HCT116 (cell line): ENCODE data around the gene ZNF341. TPM values are rescaled to one million over a fixed set of nuclear protein-coding genes. Genes with fewer than 3 reads are reported as not detected.
A peak's percentile ranks its signal among the peaks of the same experiment; 100 is the strongest.

Experiments
- ATAC-seq: fragments of 200-7000 bp; cut with Tn5 transposase; 2 replicates; pipeline ENCODE4 v1.9.1; 2020; ENCODE audit warnings: mild to moderate bottlenecking, moderate library complexity
- BruUV-seq: library from RNA; stranded (reverse); fragments of 400-500 nt; replicated peaks from 2 replicates; lab custom pipeline; 2021; lab: Mats Ljungman, UMichigan
- CTCF ChIA-PET: fragments of 300-600 bp; sonication (Branson Sonifier 250); formaldehyde crosslinking; loops from one replicate; lab custom pipeline; 2021; ENCODE audit warnings: antibody characterized with exemption; lab: Charles Lee
- POLR2A ChIA-PET: fragments of 300-600, 350-600 bp; sonication (Branson Sonifier 250); formaldehyde crosslinking; loops from one replicate; lab custom pipeline; 2021; ENCODE audit warnings: antibody characterized with exemption; lab: Charles Lee
- RAD21 ChIA-PET, 2 experiments: fragments of 300-600 bp; sonication (Branson Sonifier 250); formaldehyde crosslinking; loops; one replicate each; lab custom pipeline; 2023; ENCODE audit warnings: low total read pairs in 2 of 2; ENCODE audit not compliant: uncharacterized antibody in 2 of 2, unreplicated experiment in 2 of 2, low non-redundant PET in 1 of 2; lab: Charles Lee
- DNase-seq: peaks from one replicate; pipeline ENCODE4 v3.0.0-alpha.2; 2010; ENCODE audit warnings: low read depth, low spot score
- H2AFZ ChIP-seq: fragments of 200-600 bp; shearing (Covaris generic), sonication (generic); 2 replicates; pipeline ENCODE4 v1.6.1; 2017; ENCODE audit warnings: low read depth, mixed run types, mixed read lengths, antibody characterized with exemption, low read length; ENCODE audit not compliant: poor library complexity, severe bottlenecking
- H3K27ac ChIP-seq: 2 replicates; pipeline ENCODE4 v1.5.1; 2012; ENCODE audit warnings: low read depth, low read length
- H3K27me3 ChIP-seq: fragments of 200-600 bp; sonication (generic); 2 replicates; pipeline ENCODE4 v1.6.1; 2016; ENCODE audit warnings: mixed run types, low read length, mixed read lengths; ENCODE audit not compliant: insufficient read depth
- H3K36me3 ChIP-seq, 2 experiments: fragments of 200-500 bp in 1 of 2; fragments of 200-600 bp in 1 of 2; sonication (Bioruptor generic) in 1 of 2; sonication (generic) in 1 of 2; 2 replicates each; pipeline versions ENCODE4 v1.5.1 to v1.6.1; 2014 to 2016; ENCODE audit warnings: low read length in 2 of 2, inconsistent platforms in 1 of 2, mixed read lengths in 1 of 2, mixed run types in 1 of 2; ENCODE audit not compliant: insufficient read depth in 2 of 2, control insufficient read depth in 1 of 2
- H3K4me1 ChIP-seq, 2 experiments: fragments of 200-600 bp in 1 of 2; sonication (generic) in 1 of 2; 2 replicates each; pipeline versions ENCODE4 v1.5.1 to v1.6.1; 2012 to 2017; ENCODE audit warnings: low read length in 2 of 2, inconsistent platforms in 1 of 2, mild to moderate bottlenecking in 1 of 2, mixed read lengths in 1 of 2, mixed run types in 1 of 2, moderate library complexity in 1 of 2; ENCODE audit not compliant: insufficient read depth in 2 of 2, control insufficient read depth in 1 of 2
- H3K4me2 ChIP-seq: fragments of 200-600 bp; sonication (generic); 2 replicates; pipeline ENCODE4 v1.6.1; 2017; ENCODE audit warnings: mixed run types, low read length, mixed read lengths
- H3K4me3 ChIP-seq, 2 experiments: fragments of 200-600 bp in 1 of 2; sonication (generic) in 1 of 2; replicated peaks in 1 of 2; 2 replicates each; pipeline ENCODE4 v1.5.1; 2011 to 2016; ENCODE audit warnings: low read length in 2 of 2, control low read depth in 1 of 2, low read depth in 1 of 2, mild to moderate bottlenecking in 1 of 2, mixed read lengths in 1 of 2, mixed run types in 1 of 2
- H3K79me2 ChIP-seq: fragments of 200-600 bp; sonication (generic); 2 replicates; pipeline ENCODE4 v1.6.1; 2017; ENCODE audit warnings: mild to moderate bottlenecking, mixed run types, low read length, moderate library complexity, mixed read lengths; ENCODE audit not compliant: insufficient read depth
- H3K9ac ChIP-seq: fragments of 200-600 bp; sonication (generic); 2 replicates; pipeline ENCODE4 v1.6.1; 2016; ENCODE audit warnings: low read length, mixed read lengths
- H3K9me2 ChIP-seq: fragments of 200-600 bp; sonication (generic), shearing (Covaris generic); 2 replicates; pipeline ENCODE4 v1.6.1; 2017; ENCODE audit warnings: mixed run types, mild to moderate bottlenecking, moderate library complexity; ENCODE audit not compliant: insufficient read depth
- H3K9me3 ChIP-seq, 2 experiments: fragments of 200-500 bp in 1 of 2; fragments of 200-600 bp in 1 of 2; sonication (Bioruptor generic) in 1 of 2; sonication (generic) in 1 of 2; 2 replicates each; pipeline ENCODE4 v1.6.1; 2014 to 2017; ENCODE audit warnings: low read length in 2 of 2, mixed read lengths in 2 of 2, inconsistent platforms in 1 of 2, low read depth in 1 of 2, mild to moderate bottlenecking in 1 of 2, mixed run types in 1 of 2, moderate library complexity in 1 of 2; ENCODE audit not compliant: control insufficient read depth in 1 of 2, insufficient read depth in 1 of 2
- H4K20me1 ChIP-seq: fragments of 200-600 bp; sonication (generic), shearing (Covaris generic); 2 replicates; pipeline ENCODE4 v1.6.1; 2017; ENCODE audit warnings: mixed run types, mild to moderate bottlenecking, moderate library complexity; ENCODE audit not compliant: insufficient read depth
- CEBPB ChIP-seq: IDR thresholded peaks from 2 replicates; pipeline ENCODE4 v1.6.1; 2012; ENCODE audit warnings: low read depth
- CTCF ChIP-seq, 3 experiments: fragments of 200-600 bp in 1 of 3; sonication (generic) in 1 of 3; IDR thresholded peaks in 2 of 3; conservative IDR thresholded peaks in 1 of 3; 2 replicates each; pipeline ENCODE4 v1.5.1; 2012 to 2017; ENCODE audit warnings: low read depth in 2 of 3, low read length in 2 of 3, antibody characterized with exemption in 1 of 3, borderline replicate concordance in 1 of 3, control low read depth in 1 of 3, mild to moderate bottlenecking in 1 of 3, mixed read lengths in 1 of 3, mixed run types in 1 of 3, moderate library complexity in 1 of 3; ENCODE audit not compliant: insufficient read depth in 1 of 3
- EGR1 ChIP-seq: IDR thresholded peaks from 2 replicates; pipeline ENCODE4 v1.6.1; 2012; ENCODE audit warnings: low read depth
- FOSL1 ChIP-seq: IDR thresholded peaks from 2 replicates; pipeline ENCODE4 v1.6.1; 2012; ENCODE audit warnings: low read depth
- MAX ChIP-seq: IDR thresholded peaks from 2 replicates; pipeline ENCODE4 v1.6.1; 2012
- POLR2A ChIP-seq: IDR thresholded peaks from 2 replicates; pipeline ENCODE4 v1.7.0; 2011; ENCODE audit warnings: borderline replicate concordance; ENCODE audit not compliant: insufficient read depth, insufficient read length; ENCODE audit errors: extremely low read depth
- POLR2AphosphoS5 ChIP-seq: IDR thresholded peaks from 2 replicates; pipeline ENCODE4 v1.6.1; 2011; ENCODE audit warnings: mild to moderate bottlenecking, low read depth, low read length, moderate library complexity
- RAD21 ChIP-seq: IDR thresholded peaks from 2 replicates; pipeline ENCODE4 v1.6.1; 2012; ENCODE audit warnings: low read depth, mild to moderate bottlenecking
- SIN3A ChIP-seq: IDR thresholded peaks from 2 replicates; pipeline ENCODE4 v1.6.1; 2012; ENCODE audit warnings: low read depth
- SP1 ChIP-seq: IDR thresholded peaks from 2 replicates; pipeline ENCODE4 v1.6.1; 2012; ENCODE audit warnings: low read depth
- intact Hi-C: fragments of 100-400 bp; cut with micrococcal nuclease; formaldehyde crosslinking; loops from 2 replicates; pipeline ENCODE4 v1.10.0; 2022
- total RNA-seq: library from RNA; stranded (reverse); gene quantifications from one replicate; pipeline ENCODE4 v1.2.1, GENCODE V29; 2021; ENCODE audit not compliant: unreplicated experiment

ZNF341 gene
- total RNA-seq, 1 experiment from 2014 or later = 4.9 TPM

GRCh38 chr20:33685328-33686099 is 46.3 kb upstream of the ZNF341 start:
- CTCF ChIA-PET = no interaction called here
- Histone ChIP-seq H3K9me2 (no peaks in the 10 kb centered on the region), H3K79me2 (peaks cover 32% of the 10 kb centered on the region), H3K9ac (peak overlapping the region; percentile 90), H3K27me3 (no peaks in the 10 kb centered on the region), H4K20me1 (no peaks in the 10 kb centered on the region), H3K4me3 (peak overlapping the region; percentile 82 to 83), H3K4me1 (peaks cover 13 to 35% of the 10 kb centered on the region in 2 experiments), H3K9me3 (no peaks in the 10 kb centered on the region), H3K27ac (peak overlapping the region; percentile 83), H3K4me2 (peak overlapping the region; percentile 97), H3K36me3 (no peaks in the 10 kb centered on the region), H2AFZ (no peak overlapping the region)
- ATAC-seq (peak; percentile 69), DNase-seq (no peak)
- RAD21 ChIA-PET = no interaction called here
- no TSS peak for BruUV-seq
- TF ChIP-seq CTCF (IDR thresholded peaks at IDR 0.05 in 2 of 3, conservative IDR thresholded peaks at IDR 0.05 in 1 of 3; ENCODE audit: borderline replicate concordance in 1 of 3, insufficient read depth in 1 of 3, low read depth in 2 of 3, low read length in 2 of 3) (no peak), FOSL1 (no peak), CEBPB (no peak), SIN3A (0 out of 2 replicates have a peak, but pooled peaks have one; percentile 37), EGR1 (no peak), SP1 (no peak), POLR2A (no peak), POLR2AphosphoS5 (peak; percentile 23; the same call in 1 of the 2 replicates), MAX (no peak; the same call in 1 of the 2 replicates), RAD21 (no peak)
- POLR2A ChIA-PET = interaction anchor here (1.1 kb wide), 1 partner anchor 21 kb away, joined by 3 read pairs; no protein-coding TSS in a partner anchor
- intact Hi-C loops = no loop called here
